ENCODE data around the gene TAF5L.

DNA sequence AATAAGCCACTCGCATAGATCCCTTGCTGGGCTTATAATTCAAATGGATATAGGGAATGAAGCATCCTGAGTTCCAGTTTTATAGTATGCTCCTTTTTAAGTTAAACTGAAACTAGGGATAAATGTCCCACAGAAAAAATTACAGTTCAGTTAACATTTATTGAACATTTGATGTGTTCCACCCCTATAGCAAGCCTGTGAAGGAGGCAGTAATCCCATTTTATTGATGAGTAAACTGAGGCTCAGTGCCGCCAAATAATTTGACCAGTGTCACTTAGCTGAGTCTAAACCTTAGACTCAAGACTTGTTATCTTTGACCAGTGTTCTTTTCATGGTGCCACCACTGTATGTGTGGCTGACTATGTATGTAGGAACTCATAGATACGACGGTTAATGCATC, 22.5 kb upstream of the TAF5L start:
- TF ChIP-seq, protein P1, sequence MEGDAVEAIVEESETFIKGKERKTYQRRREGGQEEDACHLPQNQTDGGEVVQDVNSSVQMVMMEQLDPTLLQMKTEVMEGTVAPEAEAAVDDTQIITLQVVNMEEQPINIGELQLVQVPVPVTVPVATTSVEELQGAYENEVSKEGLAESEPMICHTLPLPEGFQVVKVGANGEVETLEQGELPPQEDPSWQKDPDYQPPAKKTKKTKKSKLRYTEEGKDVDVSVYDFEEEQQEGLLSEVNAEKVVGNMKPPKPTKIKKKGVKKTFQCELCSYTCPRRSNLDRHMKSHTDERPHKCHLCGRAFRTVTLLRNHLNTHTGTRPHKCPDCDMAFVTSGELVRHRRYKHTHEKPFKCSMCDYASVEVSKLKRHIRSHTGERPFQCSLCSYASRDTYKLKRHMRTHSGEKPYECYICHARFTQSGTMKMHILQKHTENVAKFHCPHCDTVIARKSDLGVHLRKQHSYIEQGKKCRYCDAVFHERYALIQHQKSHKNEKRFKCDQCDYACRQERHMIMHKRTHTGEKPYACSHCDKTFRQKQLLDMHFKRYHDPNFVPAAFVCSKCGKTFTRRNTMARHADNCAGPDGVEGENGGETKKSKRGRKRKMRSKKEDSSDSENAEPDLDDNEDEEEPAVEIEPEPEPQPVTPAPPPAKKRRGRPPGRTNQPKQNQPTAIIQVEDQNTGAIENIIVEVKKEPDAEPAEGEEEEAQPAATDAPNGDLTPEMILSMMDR (IDR thresholded peaks at IDR 0.05), result no peak
- no peak for TF ChIP-seq POLR2A (IDR thresholded peaks at IDR 0.05)
- no peak for TF ChIP-seq EP300 (IDR thresholded peaks at IDR 0.05)
